Effector CD8-positive, alpha-beta T cell (primary cell): Measurements from ENCODE around the gene HDAC7.
"Not testable (repeated sequence)": the region's sequence is repeated elsewhere in the genome, so short reads cannot be mapped to it uniquely, and the experiment has no call there.

ENCODE experiments used
- DNase-seq: peaks from one replicate; lab custom pipeline; 2025; lab: John Stamatoyannopoulos, UW

Gene HDAC7

DNA sequence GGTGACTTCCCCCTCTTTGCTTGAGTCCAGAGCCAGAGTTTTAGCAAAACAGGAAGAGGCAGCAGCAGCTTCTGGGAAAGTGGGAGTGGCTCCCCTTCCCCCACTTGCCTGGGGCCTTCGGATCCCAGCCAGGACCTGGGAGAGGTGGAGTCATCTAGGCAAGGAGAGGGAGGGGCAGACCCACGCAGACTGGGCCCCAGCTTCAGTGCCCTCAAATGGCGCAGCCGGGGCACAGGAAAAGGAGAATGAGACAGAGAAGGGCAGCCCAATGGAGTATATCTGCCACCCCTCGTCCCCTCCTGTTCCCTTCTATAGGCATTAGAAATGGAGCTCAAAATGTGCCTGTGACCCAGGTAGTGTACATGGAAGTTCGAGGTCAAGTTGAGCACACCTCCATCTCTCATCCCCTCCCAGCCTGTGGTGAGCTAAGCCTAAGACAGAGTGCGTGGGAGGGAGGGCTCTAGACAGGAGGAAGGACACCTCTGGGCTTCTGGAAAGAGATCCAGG lies 9.3 kb upstream of the HDAC7 start:
- DNase-seq = no peak

- no peak for DNase-seq
These were observed 8.6 kb upstream of the HDAC7 start for GRCh38 chr12:47828008-47828975.

- no peak for DNase-seq
These were observed 5.5 kb upstream of the HDAC7 start for GRCh38 chr12:47825173-47825639.

DNA sequence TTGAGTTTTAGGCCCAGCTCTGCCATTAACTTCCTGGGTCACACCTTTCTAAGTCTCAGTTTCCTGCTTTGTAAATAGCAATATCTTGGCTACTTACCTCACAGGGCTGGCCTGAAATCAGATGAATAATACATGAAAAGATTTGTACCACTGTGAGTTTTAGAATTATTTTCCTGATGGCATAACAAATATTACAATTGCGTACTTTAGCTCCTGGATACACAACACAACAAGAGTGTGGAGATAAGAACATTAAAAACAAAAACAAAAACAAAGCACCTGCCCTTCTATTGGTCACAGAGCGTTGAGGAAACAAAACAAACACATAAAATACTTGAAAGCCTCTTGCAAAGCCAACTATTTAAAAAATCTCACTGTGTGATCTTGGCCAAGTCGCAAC lies 4.9 kb upstream of the HDAC7 start:
- DNase-seq = no peak

DNA sequence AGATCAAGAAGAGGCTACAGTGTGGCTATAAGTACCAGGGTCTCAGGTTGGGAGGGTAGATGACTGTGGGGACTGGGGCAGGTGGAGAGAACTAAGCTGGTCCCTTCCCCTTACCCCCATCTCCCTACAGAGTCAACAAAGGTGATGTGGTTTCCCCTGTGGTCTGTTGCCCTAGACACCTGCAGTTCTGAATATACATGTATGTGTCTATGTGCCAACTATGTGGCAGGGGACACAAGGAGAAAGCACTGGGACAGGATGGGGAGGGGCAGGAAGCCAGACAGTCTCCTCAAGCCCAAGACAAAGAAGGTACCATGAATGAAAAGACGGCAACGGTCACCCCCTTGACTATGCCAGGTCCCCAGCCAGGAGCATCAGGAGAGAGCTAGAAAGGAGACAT lies 4.5 kb upstream of the HDAC7 start:
- DNase-seq = no peak

DNA sequence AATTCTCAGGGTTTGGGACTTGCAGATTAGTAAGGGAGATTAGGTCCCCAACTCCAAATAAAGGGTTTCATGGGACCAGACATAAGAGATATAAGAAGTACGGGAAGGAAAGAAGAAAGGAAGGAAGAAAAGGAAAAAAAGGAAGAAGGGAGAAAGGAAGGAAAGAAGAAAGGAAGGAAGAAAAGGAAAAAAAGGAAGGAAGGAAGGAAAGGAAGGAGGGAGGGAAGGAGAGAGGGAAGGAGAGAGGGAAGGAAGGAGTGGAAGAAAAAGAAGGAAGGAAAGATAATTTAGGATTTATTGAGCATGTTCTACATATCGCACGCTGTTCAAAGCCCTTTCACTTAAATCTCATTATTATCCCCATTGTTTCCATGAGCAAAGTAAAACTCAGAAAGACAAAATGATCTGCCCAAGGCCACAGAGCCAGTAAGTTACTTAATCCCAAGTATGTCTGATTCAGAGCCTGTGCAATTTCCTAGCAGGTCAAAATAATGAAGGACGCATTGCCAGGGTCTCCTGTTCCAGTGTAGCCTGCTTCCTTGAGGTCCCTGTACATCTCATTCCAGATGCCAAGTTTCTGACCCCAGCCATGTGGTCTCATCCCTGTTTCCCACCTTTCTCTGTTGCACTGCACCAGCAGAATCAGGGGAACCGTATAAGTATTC lies 3.9 kb upstream of the HDAC7 start:
- DNase-seq = no peak

DNA sequence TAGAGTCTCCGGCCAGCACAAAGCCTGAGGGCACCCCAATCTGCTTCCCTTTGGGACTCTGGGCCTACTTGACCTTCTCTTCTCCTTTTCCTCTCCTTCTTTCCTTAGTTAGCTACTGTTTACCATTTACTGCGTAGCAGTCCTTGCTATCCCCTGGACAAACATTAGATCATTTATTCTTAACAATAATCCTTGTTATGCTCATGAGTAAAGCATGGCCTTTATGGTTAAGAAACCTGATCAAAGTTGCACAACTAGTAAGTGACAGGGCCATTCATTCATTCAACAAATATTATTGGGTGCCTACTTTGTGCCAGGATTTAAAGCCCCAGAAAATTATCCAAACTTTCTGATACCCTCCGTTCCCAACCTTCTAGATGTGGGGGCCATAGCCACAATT lies 3.2 kb upstream of the HDAC7 start:
- no peak for DNase-seq

DNA sequence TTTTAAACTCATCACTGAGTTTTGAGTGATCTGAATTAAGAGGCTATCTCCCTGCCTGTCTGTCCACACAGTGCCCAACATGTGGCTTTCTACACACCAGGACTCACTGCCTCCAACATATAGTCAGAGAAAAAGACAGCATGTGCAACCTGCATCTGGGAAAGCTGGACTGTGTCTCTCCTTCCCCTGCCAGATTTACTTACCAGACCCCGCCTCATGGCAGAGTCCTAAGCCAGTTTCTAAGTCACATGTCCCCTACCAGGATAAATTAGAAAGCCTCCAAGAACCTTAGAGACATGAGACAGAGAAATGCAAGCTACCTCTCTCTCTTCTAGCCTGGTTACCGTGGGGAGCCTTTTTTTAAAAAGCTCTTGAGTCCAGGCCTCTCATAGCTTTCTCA lies 2.7 kb upstream of the HDAC7 start:
- no peak for DNase-seq

GRCh38 chr12:47821346-47821706 lies 1.6 kb upstream of the HDAC7 start:
- DNase-seq = no peak

DNA sequence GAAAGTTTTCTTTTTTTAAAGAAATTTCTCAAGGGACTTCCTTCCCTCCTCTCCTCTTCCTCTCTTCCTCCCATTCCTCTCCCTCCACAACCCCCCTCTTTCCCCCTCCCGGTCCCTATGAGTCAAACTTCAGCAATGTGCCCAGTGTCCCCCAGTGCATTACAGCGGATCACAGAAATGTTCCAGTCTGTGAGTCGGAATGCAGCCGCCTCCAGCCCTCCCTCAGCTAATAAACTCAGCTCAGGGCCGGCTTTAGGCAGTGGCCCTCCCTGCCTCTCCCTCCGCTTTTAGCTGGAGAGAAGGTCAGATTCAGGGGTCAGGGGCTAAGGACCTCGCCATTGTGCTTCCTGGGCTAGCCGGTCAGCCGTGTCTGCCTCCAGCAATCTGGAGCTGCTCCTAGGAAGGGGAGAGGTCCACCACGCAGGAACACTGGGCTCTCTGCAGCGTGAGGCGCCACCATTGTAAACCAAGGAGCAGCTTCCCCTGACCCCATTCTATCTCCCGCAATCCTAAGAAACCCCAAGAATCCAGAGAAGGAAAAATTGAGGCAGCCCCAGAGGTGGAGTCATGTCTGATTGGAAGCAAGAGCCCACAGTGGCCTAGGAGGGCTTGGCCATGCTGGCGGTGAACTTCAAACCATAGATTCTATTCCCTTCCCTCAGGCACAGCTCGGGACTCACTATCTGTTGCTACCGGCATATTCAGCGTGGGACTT lies 1.1 kb upstream of the HDAC7 start:
- DNase-seq = no peak

GRCh38 chr12:47819138-47819895 lies 386 bp downstream of the HDAC7 start:
- DNase-seq = no peak

- no peak for DNase-seq
These were observed 1.1 kb downstream of the HDAC7 start for GRCh38 chr12:47818467-47819137.

DNA sequence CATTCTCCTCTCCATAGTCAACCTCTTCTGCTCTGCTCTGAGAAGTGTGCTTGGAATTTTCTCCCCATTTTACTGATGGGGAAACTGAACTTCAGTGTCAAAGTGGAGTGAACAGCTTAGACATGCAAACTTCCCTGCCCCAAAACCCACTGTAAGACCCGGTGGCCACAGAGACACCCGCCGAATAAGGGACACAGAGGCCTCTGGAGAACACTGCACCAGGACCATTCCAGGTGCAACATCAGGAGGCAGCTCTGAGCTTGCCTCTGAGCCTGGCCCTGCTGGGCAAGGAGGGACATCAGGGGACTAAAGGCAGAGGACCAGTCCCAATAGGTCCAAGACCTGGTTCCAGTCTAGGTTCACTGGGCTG lies 1.7 kb downstream of the HDAC7 start:
- no peak for DNase-seq

- DNase-seq = no peak
These were observed 2.3 kb downstream of the HDAC7 start for GRCh38 chr12:47817272-47818006.

GRCh38 chr12:47816403-47817271 lies 3.1 kb downstream of the HDAC7 start:
- DNase-seq = no peak

GRCh38 chr12:47815447-47815846 lies 4.3 kb downstream of the HDAC7 start:
- DNase-seq = not testable (repeated sequence)

DNA sequence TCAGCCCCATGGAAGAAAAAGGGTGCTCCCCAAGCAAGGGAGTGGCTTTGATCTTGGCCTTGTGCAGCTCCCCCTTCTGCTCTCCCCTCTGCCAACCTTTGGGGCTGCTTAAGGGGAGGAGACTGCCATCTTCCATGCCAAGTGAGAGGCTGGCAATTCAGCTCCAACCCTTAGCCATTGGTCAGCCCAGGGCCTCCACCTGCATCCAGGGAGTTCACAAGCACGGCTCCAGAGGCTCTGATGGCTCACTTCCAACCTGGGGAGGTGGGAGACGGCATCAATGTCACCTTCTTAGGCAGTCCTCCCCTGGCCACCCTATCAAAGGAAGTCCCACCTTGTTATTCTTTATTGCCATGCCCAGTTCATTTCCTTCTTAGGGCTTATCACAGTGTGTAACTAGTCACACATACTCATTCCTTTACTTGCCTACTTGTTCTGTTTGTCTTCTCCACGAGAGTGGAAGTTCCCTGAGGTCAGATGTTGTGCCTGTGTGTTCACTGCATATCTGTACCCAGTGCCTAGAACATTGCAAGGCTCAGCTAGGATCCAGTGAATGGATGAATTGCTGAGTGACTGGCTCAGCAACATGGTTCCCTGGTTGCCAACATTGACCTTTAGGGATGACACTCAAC lies 5.0 kb downstream of the HDAC7 start:
- DNase-seq = no peak

- DNase-seq = no peak
These were observed 6.0 kb downstream of the HDAC7 start for GRCh38 chr12:47813511-47814196.
